Measurements from ENCODE around the gene ETV6. TPM values are rescaled to one million over a fixed set of nuclear protein-coding genes. Genes with fewer than 3 reads are reported as not detected.

ETV6 gene
- total and polyA plus RNA-seq, 2 of the 8 experiments (the other 6 are each of a cell fraction or from before 2014, with no cell fraction given) = 5.5 to 23.9 TPM

DNA sequence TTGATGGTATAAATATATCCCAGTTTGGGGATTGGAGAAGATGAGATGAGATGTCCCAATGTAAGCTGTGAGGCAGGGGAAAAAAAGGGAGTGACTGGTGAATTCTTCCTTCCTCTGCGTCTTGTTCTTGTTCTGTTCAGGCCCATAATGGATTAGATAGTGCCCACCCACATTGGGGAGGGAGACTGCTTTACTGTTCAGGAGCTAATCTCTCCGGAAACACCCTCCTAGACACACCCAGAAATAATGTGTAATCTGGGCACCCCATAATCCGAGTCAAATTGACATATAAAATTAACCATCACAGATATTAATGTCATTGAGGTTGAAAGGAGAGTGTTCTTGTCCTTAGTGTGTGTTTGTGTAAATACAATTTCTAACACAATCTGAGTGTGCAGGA, 29.3 kb downstream of the ETV6 start:
- no peak overlapping the region for H3K4me3 ChIP-seq (ENCODE audit: extremely low read depth in 1 of 4, insufficient read depth in 2 of 4, low read depth in 3 of 4, low read length in 4 of 4)
- FAIRE-seq = no peak
- no peak overlapping the region for H2BK5ac ChIP-seq (ENCODE audit: low read depth, low read length)
- H2AFZ ChIP-seq (ENCODE audit: low read length) = no peak overlapping the region
- no peak overlapping the region for H2BK120ac ChIP-seq (replicated peaks; ENCODE audit: low read depth, low read length)
- no peak overlapping the region for H3K4me2 ChIP-seq (ENCODE audit: insufficient read depth in 1 of 2, low read depth in 2 of 2, low read length in 2 of 2)
- POLR2A ChIA-PET (ENCODE audit: partially characterized antibody) = no interaction called here
- no peak overlapping the region for H3K56ac ChIP-seq (replicated peaks; ENCODE audit: insufficient read length, low read depth, low read length)
- H3K79me1 ChIP-seq (ENCODE audit: low read depth, low read length) = peaks cover 6% of the 10 kb centered on the region; the same call in 1 of the 2 replicates
- H3K18ac ChIP-seq (ENCODE audit: extremely low read depth, low read length) = no peak overlapping the region
- no peak overlapping the region for H2AK5ac ChIP-seq (ENCODE audit: low read depth, low read length)
- no peak overlapping the region for H4K8ac ChIP-seq (ENCODE audit: extremely low read depth, insufficient read depth, low read length)
- H2BK15ac ChIP-seq (ENCODE audit: low read length) = no peak overlapping the region
- WGBS, 2 experiments (ENCODE audit: extremely low coverage in 1 of 2, insufficient coverage in 1 of 2, insufficient read length in 1 of 2, insufficient replicate concordance in 2 of 2, low coverage in 1 of 2, low lambda C conversion rate in 2 of 2, missing lambda C conversion rate in 1 of 2) = 94% methylated on average over 3 of the region's 3 CpGs; no CpG with 5 or more reads in 1 of the 2 experiments
- DNase-seq (ENCODE audit: low read depth in 1 of 2, low spot score in 2 of 2) = no peak
- H3K27ac ChIP-seq (ENCODE audit: low read depth, low read length) = no peak overlapping the region
- H3K27me3 ChIP-seq (replicated peaks in 1 of 4; ENCODE audit: control insufficient read depth in 3 of 4, extremely low read depth in 1 of 4, insufficient read depth in 3 of 4, low read length in 3 of 4) = no peaks in the 10 kb centered on the region; a peak in 1 of 7 replicates
- peaks cover 0 to 2% (median 0%) of the 10 kb centered on the region in 4 experiments; a peak in 2 of 7 replicates for H3K4me1 ChIP-seq (replicated peaks in 1 of 4; ENCODE audit: control insufficient read depth in 3 of 4, insufficient read depth in 4 of 4, low read length in 3 of 4)
- TF ChIP-seq ATF3 (IDR thresholded peaks at IDR 0.05; ENCODE audit: insufficient read depth, low read depth, low read length) (no peak), POLR2A (IDR thresholded peaks at IDR 0.05; ENCODE audit: control extremely low read depth in 1 of 2, low read depth in 2 of 2, low read length in 2 of 2) (no peak), JUND (IDR thresholded peaks at IDR 0.05; ENCODE audit: low read length) (no peak), FOSL1 (IDR thresholded peaks at IDR 0.05; ENCODE audit: insufficient read depth, low read depth, low read length) (no peak), PHF8 (conservative IDR thresholded peaks at IDR 0.05; ENCODE audit: low read depth, low read length) (no peak), TCF12 (IDR thresholded peaks at IDR 0.05; ENCODE audit: low read depth, low read length) (no peak)
- H2BK12ac ChIP-seq (ENCODE audit: low read depth, low read length) = no peak overlapping the region
- H3K79me2 ChIP-seq (ENCODE audit: control insufficient read depth in 1 of 2, insufficient read depth in 2 of 2, low read length in 2 of 2) = peaks cover 0 to 22% of the 10 kb centered on the region in 2 experiments; a peak in 2 of 4 replicates
- H3K14ac ChIP-seq (ENCODE audit: insufficient read length) = no peak overlapping the region
- H4K20me1 ChIP-seq (replicated peaks in 1 of 2; ENCODE audit: control insufficient read depth in 1 of 2, insufficient read depth in 2 of 2, low read length in 2 of 2) = peaks cover 0 to 1% of the 10 kb centered on the region in 2 experiments
- CTCF ChIA-PET (ENCODE audit: partially characterized antibody) = no interaction called here
- no peak overlapping the region for H4K91ac ChIP-seq (replicated peaks; ENCODE audit: insufficient read length, low read length)
- H3K23me2 ChIP-seq (ENCODE audit: low read depth, low read length) = no peaks in the 10 kb centered on the region; the same call in 1 of the 2 replicates
- H4K5ac ChIP-seq (ENCODE audit: insufficient read length, low read depth, low read length) = no peak overlapping the region
- H2BK20ac ChIP-seq (ENCODE audit: low read length) = no peak overlapping the region
- no peak overlapping the region for H3K4ac ChIP-seq (replicated peaks; ENCODE audit: insufficient read length, low read depth, low read length)
- H3K23ac ChIP-seq (ENCODE audit: insufficient read length) = no peak overlapping the region
- H3K36me3 ChIP-seq (ENCODE audit: control insufficient read depth in 2 of 4, insufficient read depth in 4 of 4, low read length in 3 of 4) = no peaks in the 10 kb centered on the region; a peak in 1 of 8 replicates
- H3K9me3 ChIP-seq (ENCODE audit: insufficient read depth in 2 of 2, low read depth in 1 of 2, low read length in 1 of 2) = no peaks in the 10 kb centered on the region
- no peak overlapping the region for H3K9ac ChIP-seq (replicated peaks in 1 of 4; ENCODE audit: extremely low read depth in 1 of 4, low read depth in 3 of 4, low read length in 3 of 4)

All from H1 (cell line).